Stimulated activated CD8-positive, alpha-beta memory T cell treated with anti-CD3 and anti-CD28 coated beads, Interleukin-4, amount 100 ng/mL, for 1 hour (primary cell): Measurements from ENCODE around the gene MAD1L1.

ENCODE experiments used
- DNase-seq, 2 donors: peaks; one replicate each; pipeline ENCODE4 v3.0.0-alpha.2; 2020; ENCODE audit warnings: low read depth in 2 of 2, low spot score in 1 of 2

MAD1L1 gene

DNA sequence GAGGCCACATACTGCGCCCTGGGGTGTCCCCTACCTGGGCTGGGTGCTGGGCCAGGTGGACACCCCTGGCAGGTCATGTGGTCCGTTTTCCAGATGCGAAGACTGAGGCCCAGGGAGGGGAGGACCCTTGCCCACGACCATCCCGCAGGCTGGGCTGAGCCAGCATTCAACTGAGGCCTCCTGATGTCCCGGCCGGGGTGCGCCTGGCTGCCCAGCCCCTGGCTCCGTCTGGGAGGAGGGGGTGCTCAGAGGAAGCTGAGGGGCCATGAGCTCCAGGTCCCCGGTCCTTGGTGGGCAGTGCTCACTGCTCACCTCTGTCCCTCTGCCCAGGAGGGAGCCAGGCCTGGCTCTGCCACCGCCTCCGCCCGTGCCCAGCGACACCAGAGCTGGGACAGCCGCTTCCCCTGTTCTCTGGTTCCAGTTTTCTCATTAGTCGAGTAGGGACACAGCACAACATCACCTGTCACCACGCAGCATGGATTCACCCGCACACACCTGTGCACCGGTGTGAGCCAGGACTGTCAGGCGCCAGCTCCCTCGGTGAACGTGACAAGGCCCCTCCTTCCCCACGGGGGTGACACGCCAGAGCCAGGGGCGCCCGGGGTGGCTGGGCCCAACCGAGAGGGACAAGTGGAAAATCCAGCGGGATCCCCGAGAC is 423.0 kb downstream of the MAD1L1 start:
- DNase-seq: no peak

DNA sequence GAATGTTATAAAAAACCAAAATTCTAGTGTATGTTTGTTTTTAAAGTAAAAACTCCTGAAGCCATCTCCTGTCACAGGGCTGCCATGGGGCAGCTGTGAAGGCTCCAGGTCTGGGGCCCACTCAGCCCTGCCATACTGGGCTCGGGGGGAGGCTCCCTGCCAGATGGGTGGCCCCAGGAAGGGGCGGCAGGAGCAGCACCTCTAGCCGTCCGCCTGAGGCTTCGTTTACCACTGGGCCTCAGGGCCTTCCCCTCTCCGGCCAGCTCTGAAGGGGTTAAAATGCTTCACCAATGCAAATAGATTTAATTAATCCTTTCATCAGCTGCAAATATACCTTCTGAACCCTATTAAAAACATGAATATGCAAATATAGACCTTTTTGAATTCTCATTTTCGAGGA is 423.7 kb downstream of the MAD1L1 start:
- no peak for DNase-seq

DNA sequence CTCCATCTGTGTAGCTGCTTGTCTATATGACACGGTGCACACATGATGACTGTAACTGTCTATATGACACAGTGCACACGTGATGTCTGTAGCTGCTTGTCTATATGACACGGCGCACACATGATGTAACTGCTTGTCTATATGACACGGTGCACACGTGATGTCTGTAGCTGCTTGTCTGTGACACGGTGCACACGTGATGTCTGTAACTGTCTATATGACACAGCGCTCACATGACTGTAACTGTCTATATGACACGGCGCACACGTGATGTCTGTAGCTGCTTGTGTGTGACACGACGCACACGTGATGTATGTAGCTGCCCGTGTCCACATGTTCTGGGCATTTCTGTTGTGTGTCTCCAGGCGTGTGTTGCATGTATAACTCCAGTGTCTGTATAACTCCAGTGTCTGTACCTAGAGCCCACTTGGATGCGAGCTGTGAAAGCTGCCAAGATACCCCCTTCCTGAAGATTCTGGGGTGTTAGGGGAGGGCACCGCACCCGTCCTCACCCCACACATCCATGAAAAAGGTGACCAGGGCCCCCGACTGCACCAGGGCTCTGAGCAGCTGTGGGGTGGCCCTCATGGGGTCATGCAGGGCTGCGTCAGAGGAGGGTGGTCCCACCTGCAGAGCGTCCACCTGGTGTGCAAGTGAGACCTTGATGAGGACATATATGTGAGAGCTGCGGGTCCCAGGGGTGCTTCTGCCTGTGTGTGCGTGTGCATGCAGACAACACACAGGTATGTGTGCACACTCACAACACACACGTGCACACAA is 424.7 kb downstream of the MAD1L1 start:
- no peak for DNase-seq

DNA sequence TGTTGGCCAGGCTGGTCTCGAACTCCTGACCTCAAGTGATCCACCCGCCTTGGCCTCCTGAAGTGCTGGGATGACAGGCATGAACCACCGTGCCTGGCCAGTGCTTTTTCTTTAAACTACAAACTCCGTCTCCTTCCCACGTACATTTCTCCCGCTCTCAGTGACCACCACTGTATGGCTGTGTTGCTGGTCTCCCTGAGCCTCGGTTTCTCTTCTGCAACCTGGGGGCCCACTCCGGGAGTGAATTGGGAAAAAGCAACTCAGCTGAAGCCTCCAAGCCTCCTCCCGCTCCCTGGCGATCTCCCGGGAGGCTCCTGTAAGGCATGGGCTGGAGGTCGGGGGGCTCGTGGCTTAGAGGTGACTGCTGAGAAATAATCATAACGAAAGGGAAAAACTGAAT is 426.4 kb downstream of the MAD1L1 start:
- no peak for DNase-seq

DNA sequence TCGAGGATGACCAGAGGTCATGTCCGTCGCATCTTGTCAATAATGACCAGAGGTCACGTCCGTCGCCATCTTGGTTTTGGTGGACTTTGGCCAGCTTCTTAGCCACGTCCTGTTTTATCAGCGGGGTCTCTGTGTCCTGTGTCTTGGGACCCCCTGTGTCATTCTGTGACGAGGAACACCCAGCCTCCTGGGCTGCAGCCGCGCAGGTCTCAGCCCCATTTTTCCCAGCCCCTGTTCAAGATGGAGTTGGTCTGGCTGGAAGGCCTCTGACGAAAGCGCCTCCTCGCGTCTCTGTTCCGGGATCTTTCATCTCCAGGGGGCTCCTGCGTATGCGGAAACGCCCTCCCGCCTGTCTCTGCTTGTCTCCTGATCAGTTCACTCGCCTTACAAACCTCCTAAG is 428.4 kb downstream of the MAD1L1 start:
- DNase-seq: no peak

DNA sequence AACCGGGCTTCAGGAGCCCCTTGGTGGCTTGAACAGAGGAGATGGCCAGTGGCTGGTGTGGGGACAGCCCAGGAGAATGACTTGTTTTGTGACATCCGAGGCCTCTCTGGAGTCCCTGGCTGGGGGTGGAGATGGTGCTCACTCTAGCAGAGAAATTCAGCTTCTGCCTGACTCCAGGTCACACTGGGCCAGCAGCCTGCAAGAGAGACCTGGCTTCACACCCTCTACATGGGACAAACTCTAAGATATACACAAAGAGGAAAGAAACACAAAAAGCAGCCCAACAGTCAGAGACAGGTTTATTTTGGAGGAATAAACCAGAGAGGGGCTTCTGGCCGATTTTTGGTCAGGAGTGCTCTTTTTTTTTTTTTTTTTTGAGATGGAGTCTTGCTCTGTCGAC is 429.8 kb downstream of the MAD1L1 start:
- DNase-seq: no peak

DNA sequence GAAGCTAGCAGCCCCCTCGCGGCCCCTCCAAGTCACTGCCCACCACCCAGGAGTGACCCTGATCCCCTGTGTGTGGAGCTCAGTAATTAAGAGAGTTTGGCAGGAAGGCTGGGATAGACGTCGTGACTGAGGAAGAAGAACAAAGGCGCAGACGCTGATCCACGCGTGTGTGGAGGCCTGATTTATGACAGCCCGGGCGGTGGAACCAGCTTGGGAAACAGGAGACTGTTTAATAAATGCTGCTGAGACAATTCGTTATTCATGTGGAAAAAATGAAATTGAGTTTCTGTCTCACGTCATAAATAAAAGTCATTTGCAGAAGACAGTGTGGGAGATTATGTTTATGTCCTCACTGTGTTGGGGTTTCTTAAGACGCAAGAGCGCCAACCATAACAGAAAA is 431.8 kb downstream of the MAD1L1 start:
- no peak for DNase-seq

DNA sequence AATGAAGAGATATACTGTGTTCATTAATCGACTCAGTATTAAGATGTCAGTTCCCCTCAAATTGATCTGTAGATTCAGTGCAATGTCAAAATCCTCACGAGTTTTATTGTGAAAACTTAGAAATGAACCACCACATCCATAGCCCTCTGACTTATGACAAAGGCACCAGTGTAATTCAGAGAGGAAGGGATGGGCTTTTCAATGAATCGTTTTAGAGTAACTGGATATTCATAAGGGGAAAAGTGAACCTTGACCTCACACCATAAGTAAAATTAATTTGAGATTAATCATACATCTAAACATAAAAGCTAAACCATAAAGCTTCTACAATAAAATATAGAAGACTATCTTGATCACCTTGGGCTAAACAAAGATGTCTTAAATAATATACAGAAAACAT is 434.6 kb downstream of the MAD1L1 start:
- no peak for DNase-seq

DNA sequence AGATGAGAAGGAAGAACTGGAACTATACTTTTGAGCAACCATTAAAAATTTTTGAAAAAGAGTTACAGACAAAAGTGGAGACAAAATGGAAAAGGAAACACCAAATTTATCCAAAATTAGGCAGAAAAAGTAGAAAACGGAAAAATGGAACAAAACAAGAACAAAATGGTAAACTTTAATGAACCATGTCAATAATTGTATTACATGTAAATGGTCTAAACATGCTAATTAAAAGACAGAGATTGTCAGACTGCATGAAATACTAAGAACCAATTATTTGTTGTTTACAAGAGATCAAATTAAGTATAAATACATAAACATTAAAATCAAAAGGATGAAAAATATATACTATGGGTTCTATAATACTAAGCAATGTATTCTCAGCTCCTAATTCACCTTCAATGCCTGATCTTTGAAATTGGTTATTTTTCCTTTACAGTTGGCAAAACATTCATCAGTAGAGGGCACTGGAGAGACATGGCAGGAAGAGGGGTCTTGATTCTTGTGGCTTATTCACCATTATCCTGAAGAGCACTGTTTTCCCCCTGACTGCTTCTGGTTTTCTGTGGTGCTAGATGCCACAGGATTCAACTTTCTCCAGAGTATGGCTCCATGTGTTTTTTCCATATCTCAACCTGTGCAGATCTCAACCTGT is 437.7 kb downstream of the MAD1L1 start:
- DNase-seq: no peak

DNA sequence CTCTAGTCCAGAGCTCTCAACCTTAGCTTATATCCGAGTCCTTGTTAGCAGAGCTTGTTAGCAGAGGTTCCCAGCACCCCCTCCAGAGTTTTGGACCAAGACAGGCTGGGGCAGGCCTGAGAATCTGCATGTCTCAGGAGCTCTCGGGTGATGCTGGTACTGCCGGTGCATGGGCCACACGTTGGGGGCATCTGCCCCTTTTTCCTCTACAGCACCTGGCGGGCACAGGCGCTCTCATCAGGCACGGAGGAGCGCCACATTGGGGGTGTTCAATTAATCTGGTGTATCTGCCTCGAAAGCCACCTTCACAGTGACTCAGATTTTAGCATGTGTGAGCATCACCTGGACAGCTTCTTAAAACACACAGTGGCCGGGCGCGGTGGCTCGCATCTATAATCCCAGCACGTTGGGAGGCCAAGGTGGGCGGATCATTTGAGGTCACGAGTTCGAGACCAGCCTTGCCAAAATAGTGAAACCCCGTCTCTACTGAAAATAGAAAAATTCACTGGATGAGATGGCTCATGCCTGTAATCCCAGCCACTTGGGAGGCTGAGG is 445.0 kb downstream of the MAD1L1 start:
- DNase-seq: no peak

DNA sequence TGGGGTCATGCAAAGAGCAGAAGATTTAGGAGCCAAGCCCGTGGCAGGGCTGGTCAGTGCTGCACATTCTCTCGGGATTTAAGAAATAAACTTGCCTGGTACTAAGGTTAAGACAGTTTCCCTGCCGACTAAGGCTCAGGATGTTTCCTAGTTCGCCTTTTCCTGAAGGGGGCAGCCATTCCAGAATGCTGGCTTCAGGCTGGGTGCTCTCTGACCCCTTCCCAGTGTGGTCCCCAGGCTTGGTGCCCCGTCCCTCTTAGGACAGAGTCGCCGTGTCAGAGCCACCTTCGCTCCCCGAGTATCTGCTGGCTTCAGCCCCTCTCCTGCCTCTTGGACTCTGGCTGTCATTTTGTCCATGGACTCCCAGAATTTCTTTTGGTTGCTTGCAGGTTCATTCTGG is 445.5 kb downstream of the MAD1L1 start:
- no peak for DNase-seq

DNA sequence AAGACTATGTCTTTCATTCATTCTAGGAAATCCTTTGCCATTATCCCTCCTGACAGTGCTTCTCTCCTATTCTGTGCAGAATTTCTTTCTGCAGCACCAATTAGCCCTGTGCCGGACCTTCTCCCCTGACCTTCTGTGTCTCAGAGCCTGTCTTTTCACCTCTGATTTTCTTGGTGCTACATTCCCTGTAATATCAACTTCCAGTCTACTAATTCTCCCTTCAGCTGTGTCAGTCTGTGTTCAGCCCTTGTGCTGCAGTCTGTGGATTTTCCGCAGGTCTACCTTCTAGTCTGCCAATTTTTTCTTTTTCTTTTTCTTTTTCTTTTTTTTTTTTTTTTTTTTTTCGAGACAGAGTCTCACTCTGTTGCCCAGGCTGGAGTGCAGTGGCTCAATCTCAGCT is 446.9 kb downstream of the MAD1L1 start:
- no peak for DNase-seq

DNA sequence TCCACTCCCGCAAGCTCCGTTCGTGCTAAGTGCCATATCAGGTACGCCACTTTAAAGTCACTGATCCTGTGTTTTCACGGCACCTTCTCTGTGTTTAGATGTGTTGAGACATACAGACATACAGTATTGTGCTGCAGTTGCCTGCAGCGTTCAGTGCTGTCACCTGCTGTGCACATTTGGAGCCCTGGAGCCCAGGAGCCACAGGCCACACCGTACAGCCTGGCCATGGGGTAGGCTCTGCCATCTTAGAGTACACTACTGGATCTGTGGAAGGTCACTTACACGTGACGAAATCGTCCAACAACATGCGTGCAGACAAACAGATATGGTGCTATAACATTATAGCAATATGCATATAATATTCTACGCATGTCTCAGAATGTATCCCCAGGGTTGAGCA is 451.4 kb downstream of the MAD1L1 start:
- no peak for DNase-seq

DNA sequence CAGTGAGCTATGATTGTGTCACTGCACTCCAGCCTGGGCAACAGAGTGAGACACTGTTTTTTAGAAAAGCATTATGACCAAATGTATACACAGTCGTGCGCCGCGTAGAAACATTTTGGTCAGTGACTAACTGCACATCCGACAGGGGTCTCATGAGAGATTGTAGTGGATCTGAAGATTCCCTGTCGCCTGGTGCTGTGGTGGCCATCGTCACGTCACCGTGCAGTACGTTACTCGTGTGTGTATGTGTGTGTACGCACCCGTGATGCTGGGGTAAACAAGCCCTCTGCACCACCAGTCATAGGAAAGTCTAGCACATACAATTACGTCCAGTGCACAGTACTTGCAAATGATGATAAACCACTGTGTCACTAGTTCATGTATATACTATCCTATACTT is 453.3 kb downstream of the MAD1L1 start:
- DNase-seq: no peak

DNA sequence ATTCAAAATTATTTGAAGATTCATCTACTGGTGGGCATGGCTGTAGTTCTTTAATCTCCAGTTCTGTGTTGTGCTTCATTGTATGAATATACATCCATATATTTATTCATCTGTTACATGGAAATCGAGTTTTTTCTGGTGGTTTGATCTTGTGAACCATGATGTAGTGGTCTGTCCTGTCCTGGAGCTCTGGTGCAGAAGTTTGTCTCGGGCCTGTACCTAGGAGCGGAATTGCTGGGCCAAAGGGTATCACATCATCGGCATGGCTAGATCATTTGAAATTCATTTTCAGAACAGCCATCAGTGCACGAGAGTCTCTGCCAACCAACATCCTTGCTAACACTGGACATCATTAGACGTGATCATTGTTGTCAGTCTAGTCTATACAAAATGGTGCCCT is 455.6 kb downstream of the MAD1L1 start:
- DNase-seq: no peak

DNA sequence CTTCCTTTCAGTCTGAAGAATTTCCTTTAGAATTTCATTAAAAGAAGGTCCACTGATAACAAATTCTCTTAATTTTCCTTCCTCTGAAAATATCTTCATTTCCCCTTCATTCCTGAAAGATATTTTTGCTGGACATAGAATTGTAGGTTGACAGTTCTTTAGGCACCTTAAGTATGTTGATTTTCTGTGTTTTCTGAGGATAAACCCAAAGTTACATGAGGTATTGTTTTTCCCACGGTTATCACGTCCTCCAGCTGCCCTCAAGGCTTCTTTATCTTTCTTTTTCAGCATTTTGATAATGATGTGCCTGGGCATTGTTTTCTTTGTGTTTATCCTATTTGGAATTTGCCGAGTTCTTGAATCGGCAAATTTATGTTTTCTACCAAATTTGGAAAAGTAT is 457.4 kb downstream of the MAD1L1 start:
- DNase-seq: no peak

DNA sequence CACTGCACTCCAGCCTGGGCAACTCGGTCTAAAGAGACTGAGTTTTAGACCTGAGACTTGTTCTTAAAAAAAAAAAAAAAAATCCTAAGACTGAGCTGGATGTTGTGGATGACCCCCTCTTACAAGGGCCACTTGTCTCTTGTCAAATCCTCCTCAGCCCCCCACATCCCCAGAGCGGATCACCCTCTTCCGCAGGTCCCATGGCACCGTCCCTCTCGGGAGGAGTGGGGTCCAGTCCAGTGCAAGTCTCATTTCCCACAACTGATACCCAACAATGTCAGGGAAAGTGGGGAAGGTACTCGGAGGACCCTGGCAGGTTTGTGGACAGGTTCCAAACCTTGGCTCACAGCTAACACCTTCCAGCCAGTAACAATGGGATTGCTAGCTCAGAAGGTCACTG is 462.4 kb downstream of the MAD1L1 start:
- DNase-seq: no peak

DNA sequence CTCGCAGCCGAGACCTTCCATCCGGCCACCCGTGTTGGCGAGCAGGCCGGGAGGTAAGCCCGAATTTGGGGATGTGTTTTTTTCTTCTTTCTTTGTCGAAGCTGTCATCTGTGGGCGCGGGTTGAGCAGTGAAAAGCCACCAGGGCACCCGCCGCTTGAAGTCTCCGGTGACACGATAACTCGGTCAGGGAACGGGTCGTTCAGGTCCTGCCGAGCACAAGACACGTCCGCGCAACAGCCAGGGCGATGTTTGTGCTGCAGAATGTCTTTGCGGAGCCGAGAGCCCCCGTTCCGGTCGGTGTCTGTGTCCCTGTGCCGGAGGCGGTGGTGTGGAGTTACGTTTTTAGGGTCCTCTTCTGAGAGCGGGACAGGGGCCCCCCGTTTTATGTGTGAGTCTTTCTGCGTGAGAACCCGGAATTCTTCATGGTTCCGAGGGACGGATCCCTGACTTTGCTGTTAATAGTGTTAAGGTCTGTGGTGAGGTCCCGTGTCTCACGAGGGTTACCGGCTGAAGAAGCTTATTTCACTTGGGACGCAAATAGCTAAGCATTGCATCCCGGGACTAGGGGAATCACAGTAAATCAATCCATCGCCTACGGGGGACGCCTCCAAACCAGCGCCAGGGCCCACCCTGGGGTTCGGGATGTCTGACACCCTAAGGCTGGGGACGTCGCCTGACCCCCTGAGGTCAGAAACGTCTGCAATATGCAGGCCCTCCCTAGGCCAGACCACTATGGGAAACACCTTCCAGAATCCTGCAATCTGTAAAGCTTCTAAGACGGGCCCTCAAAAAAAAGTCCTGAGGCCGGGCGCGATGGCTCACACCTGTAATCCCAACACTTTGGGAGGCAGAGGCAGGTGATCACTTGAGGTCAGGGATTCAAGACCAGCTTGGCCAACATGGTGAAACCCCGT is 463.2 kb downstream of the MAD1L1 start:
- DNase-seq: no peak

DNA sequence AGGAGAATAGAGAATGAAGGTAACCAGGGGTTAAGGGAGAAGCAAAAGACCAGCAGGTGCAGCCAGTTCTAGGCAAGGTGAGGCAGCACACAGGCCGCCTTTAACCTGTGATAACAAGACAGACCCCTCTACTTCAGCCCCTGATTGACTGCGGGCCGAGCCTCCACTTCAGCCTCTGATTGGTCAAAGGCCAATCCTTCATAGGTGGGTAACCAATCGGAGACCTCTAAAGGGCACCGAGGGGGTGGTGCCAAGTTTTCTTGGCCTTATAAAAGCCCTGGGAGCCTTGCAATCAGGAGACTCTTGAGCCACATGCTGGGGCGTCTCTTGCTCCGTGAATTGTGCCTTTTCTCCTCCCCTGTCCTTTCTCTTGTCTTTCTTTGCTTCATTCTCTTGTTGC is 463.9 kb downstream of the MAD1L1 start:
- DNase-seq: no peak

DNA sequence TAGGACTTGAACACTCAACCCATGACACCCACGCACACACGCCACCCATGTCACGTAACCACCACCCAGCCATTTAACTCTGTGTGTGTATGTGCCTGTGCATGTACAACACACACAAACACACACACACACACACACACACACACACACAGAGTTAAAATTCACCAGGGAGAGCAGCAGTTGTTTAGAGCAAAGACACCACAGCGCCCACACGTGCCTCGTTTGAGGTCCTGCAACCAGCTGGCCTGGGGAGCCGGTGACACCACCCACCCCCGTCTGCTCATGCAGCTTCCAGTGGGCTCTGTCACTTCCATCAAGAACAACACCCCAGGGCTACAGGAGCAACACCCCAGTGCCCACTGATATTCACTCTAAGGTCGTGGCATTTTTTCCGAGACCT is 465.2 kb downstream of the MAD1L1 start:
- no peak for DNase-seq
